Measurements from ENCODE around the gene HOXD13. TPM values are rescaled to one million over a fixed set of nuclear protein-coding genes. Genes with fewer than 3 reads are reported as not detected.

The HOXD13 gene
- 0.15 TPM for polyA plus RNA-seq (2013, experiment 1 of 2)
- 0.13 TPM for polyA plus RNA-seq (2013, experiment 2 of 2)

- under 1% methylated on average over 95 of the region's 95 CpGs for WGBS
- peaks cover 100% of the 10 kb centered on the region for H3K27me3 ChIP-seq (ENCODE audit: insufficient read depth, low read length)
Measured at GRCh38 chr2:176092270-176093144, at the start of gene HOXD13. TSS of gene HOXD13 (plus strand) at chr2:176092721. CDS start at chr2:176092891, 170 bp downstream.

GRCh38 chr2:176056406-176056805 lies 36.1 kb upstream of the HOXD13 start:
- Histone ChIP-seq H3K27me3 (ENCODE audit: insufficient read depth, low read length) (peaks cover 4% of the 10 kb centered on the region; the same call in 1 of the 2 replicates), H3K4me3 (ENCODE audit: low read length) (no peak overlapping the region), H3K4me1 (ENCODE audit: insufficient read depth, low read length) (no peaks in the 10 kb centered on the region; the same call in 1 of the 2 replicates), H3K9me3 (ENCODE audit: insufficient read depth, low read depth, low read length) (no peaks in the 10 kb centered on the region), H3K36me3 (ENCODE audit: insufficient read depth, low read length) (no peaks in the 10 kb centered on the region), H3K9ac (ENCODE audit: low read depth, low read length) (no peak overlapping the region), H3K27ac (ENCODE audit: low read depth, low read length) (no peak overlapping the region)
- no CpG with 5 or more reads among the region's 1 CpG for WGBS

More at GRCh38 chr2:176092270-176093144, at the start of gene HOXD13:
- no peak within 1 kb of the TSS for H3K9ac ChIP-seq (ENCODE audit: low read depth, low read length)
- H3K27ac ChIP-seq (ENCODE audit: low read depth, low read length) = no peak within 1 kb of the TSS
- peaks cover 19% of the 10 kb centered on the region for H3K4me1 ChIP-seq (ENCODE audit: insufficient read depth, low read length)
- H3K4me3 ChIP-seq (ENCODE audit: low read length) = peak within 1 kb of the TSS; percentile 33
- no peaks in the 10 kb centered on the region for H3K9me3 ChIP-seq (ENCODE audit: insufficient read depth, low read depth, low read length)
- no peaks in the 10 kb centered on the region for H3K36me3 ChIP-seq (ENCODE audit: insufficient read depth, low read length)

GRCh38 chr2:176063958-176064357 lies 28.6 kb upstream of the HOXD13 start:
- Histone ChIP-seq H3K36me3 (ENCODE audit: insufficient read depth, low read length) (no peaks in the 10 kb centered on the region), H3K27ac (ENCODE audit: low read depth, low read length) (no peak overlapping the region), H3K4me3 (ENCODE audit: low read length) (no peak overlapping the region), H3K4me1 (ENCODE audit: insufficient read depth, low read length) (no peaks in the 10 kb centered on the region), H3K9ac (ENCODE audit: low read depth, low read length) (no peak overlapping the region), H3K27me3 (ENCODE audit: insufficient read depth, low read length) (peaks cover 63% of the 10 kb centered on the region), H3K9me3 (ENCODE audit: insufficient read depth, low read depth, low read length) (no peaks in the 10 kb centered on the region)
- WGBS = 72% methylated on average over 1 of the region's 2 CpGs

- Histone ChIP-seq H3K36me3 (ENCODE audit: insufficient read depth, low read length) (no peaks in the 10 kb centered on the region), H3K4me3 (ENCODE audit: low read length) (no peak overlapping the region), H3K27ac (ENCODE audit: low read depth, low read length) (no peak overlapping the region), H3K4me1 (ENCODE audit: insufficient read depth, low read length) (no peaks in the 10 kb centered on the region), H3K27me3 (ENCODE audit: insufficient read depth, low read length) (peaks cover 89% of the 10 kb centered on the region), H3K9me3 (ENCODE audit: insufficient read depth, low read depth, low read length) (no peaks in the 10 kb centered on the region), H3K9ac (ENCODE audit: low read depth, low read length) (no peak overlapping the region)
- WGBS = 95% methylated on average over 56 of the region's 56 CpGs
Measured at GRCh38 chr2:176066645-176067588, 25.6 kb upstream of the HOXD13 start.

GRCh38 chr2:176067589-176068418 lies 24.7 kb upstream of the HOXD13 start:
- Histone ChIP-seq H3K36me3 (ENCODE audit: insufficient read depth, low read length) (no peaks in the 10 kb centered on the region), H3K9me3 (ENCODE audit: insufficient read depth, low read depth, low read length) (no peaks in the 10 kb centered on the region), H3K9ac (ENCODE audit: low read depth, low read length) (no peak overlapping the region), H3K4me1 (ENCODE audit: insufficient read depth, low read length) (no peaks in the 10 kb centered on the region), H3K27ac (ENCODE audit: low read depth, low read length) (no peak overlapping the region), H3K27me3 (ENCODE audit: insufficient read depth, low read length) (peaks cover 94% of the 10 kb centered on the region), H3K4me3 (ENCODE audit: low read length) (no peak overlapping the region)
- WGBS = 93% methylated on average over 38 of the region's 38 CpGs

- 92% methylated on average over 30 of the region's 30 CpGs for WGBS
- H3K27me3 ChIP-seq (ENCODE audit: insufficient read depth, low read length) = peaks cover 97% of the 10 kb centered on the region
- H3K4me3 ChIP-seq (ENCODE audit: low read length) = no peak overlapping the region
- no peaks in the 10 kb centered on the region for H3K4me1 ChIP-seq (ENCODE audit: insufficient read depth, low read length)
- no peak overlapping the region for H3K9ac ChIP-seq (ENCODE audit: low read depth, low read length)
- no peaks in the 10 kb centered on the region for H3K36me3 ChIP-seq (ENCODE audit: insufficient read depth, low read length)
- H3K9me3 ChIP-seq (ENCODE audit: insufficient read depth, low read depth, low read length) = no peaks in the 10 kb centered on the region
- no peak overlapping the region for H3K27ac ChIP-seq (ENCODE audit: low read depth, low read length)
Measured at GRCh38 chr2:176068419-176068832, 24.1 kb upstream of the HOXD13 start.

GRCh38 chr2:176071330-176072291 lies 20.9 kb upstream of the HOXD13 start:
- H3K27ac ChIP-seq (ENCODE audit: low read depth, low read length) = no peak overlapping the region
- no peak overlapping the region for H3K9ac ChIP-seq (ENCODE audit: low read depth, low read length)
- no peak overlapping the region for H3K4me3 ChIP-seq (ENCODE audit: low read length)
- no peaks in the 10 kb centered on the region for H3K36me3 ChIP-seq (ENCODE audit: insufficient read depth, low read length)
- no peaks in the 10 kb centered on the region for H3K9me3 ChIP-seq (ENCODE audit: insufficient read depth, low read depth, low read length)
- WGBS = 93% methylated on average over 57 of the region's 58 CpGs
- peaks cover 100% of the 10 kb centered on the region for H3K27me3 ChIP-seq (ENCODE audit: insufficient read depth, low read length)
- no peaks in the 10 kb centered on the region for H3K4me1 ChIP-seq (ENCODE audit: insufficient read depth, low read length)

- Histone ChIP-seq H3K4me3 (ENCODE audit: low read length) (no peak overlapping the region), H3K36me3 (ENCODE audit: insufficient read depth, low read length) (no peaks in the 10 kb centered on the region), H3K27ac (ENCODE audit: low read depth, low read length) (no peak overlapping the region), H3K9me3 (ENCODE audit: insufficient read depth, low read depth, low read length) (no peaks in the 10 kb centered on the region), H3K9ac (ENCODE audit: low read depth, low read length) (no peak overlapping the region), H3K27me3 (ENCODE audit: insufficient read depth, low read length) (peaks cover 100% of the 10 kb centered on the region), H3K4me1 (ENCODE audit: insufficient read depth, low read length) (no peaks in the 10 kb centered on the region)
- 93% methylated on average over 5 of the region's 5 CpGs for WGBS
Measured at GRCh38 chr2:176072292-176072669, 20.2 kb upstream of the HOXD13 start.

GRCh38 chr2:176072951-176073904 lies 19.3 kb upstream of the HOXD13 start:
- Histone ChIP-seq H3K9ac (ENCODE audit: low read depth, low read length) (no peak overlapping the region), H3K27me3 (ENCODE audit: insufficient read depth, low read length) (peaks cover 100% of the 10 kb centered on the region), H3K9me3 (ENCODE audit: insufficient read depth, low read depth, low read length) (no peaks in the 10 kb centered on the region), H3K36me3 (ENCODE audit: insufficient read depth, low read length) (no peaks in the 10 kb centered on the region), H3K27ac (ENCODE audit: low read depth, low read length) (no peak overlapping the region), H3K4me3 (ENCODE audit: low read length) (no peak overlapping the region), H3K4me1 (ENCODE audit: insufficient read depth, low read length) (no peaks in the 10 kb centered on the region)
- WGBS = 83% methylated on average over 28 of the region's 29 CpGs

All from HUES64 (cell line).